ENCODE measurements around the gene BHLHE40. TPM values are rescaled to one million over a fixed set of nuclear protein-coding genes. Genes with fewer than 3 reads are reported as not detected.

Gene BHLHE40
- total and polyA plus RNA-seq, 2 of the 4 experiments (the other 2 are of a cell fraction): 22.8 to 31.8 TPM

DNA sequence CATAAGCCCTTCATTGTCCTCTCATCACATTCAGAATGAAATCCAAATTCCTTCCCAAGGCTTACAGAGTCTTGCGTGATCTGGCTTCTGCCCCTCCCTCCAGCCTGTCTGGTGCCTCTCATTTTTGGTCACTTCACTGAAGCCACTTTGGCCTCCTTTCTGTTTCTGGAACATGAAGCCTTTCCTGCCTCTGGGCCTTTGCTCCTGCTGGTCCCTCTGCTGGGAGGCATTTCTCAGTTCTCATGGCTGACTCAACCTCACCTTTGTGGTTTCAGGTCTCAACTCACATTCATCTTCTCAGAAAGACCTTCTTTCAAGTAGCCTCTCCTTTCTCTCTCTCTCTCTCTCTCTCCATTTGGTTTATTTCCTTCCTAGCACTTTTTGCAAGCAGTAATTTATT, 43.9 kb upstream of the BHLHE40 start:
- no peak overlapping the region for H2AK9ac ChIP-seq (replicated peaks; ENCODE audit: low read depth, low read length, poor library complexity)
- no peak overlapping the region for H3K4ac ChIP-seq (ENCODE audit: low read depth, low read length)
- 88% methylated on average over 1 of the region's 1 CpG; no CpG with 5 or more reads in 1 of the 2 experiments for WGBS, 2 experiments (ENCODE audit: extremely low coverage in 2 of 2, insufficient read length in 1 of 2)
- BruUV-seq (replicated peaks): no TSS peak
- dilution Hi-C loops (cut with HindIII; ENCODE audit: low sequenced_read_pairs, unreplicated experiment): no loop called here
- H3K79me1 ChIP-seq (ENCODE audit: low read depth in 1 of 2, low read length in 2 of 2): no peaks in the 10 kb centered on the region
- ChIA-PET CTCF (interaction anchor here (0.7 kb wide), 1 partner anchor 25 kb away, joined by 3 read pairs; no protein-coding TSS in a partner anchor), POLR2A (ENCODE audit: unreplicated experiment) (no interaction called here)
- H3K36me3 ChIP-seq (ENCODE audit: control insufficient read depth, insufficient read depth, low read length): no peaks in the 10 kb centered on the region
- H3K27me3 ChIP-seq (ENCODE audit: control insufficient read depth, insufficient read depth, low read length): no peaks in the 10 kb centered on the region
- no peak overlapping the region for H3K56ac ChIP-seq (ENCODE audit: extremely low read depth, insufficient read depth, low read length)
- H2BK5ac ChIP-seq (ENCODE audit: low read depth, low read length, poor library complexity, severe bottlenecking): no peak overlapping the region
- no peak overlapping the region for H3K4me2 ChIP-seq (ENCODE audit: low read depth, low read length)
- H3K4me3 ChIP-seq (ENCODE audit: insufficient read depth, low read depth, low read length): no peak overlapping the region
- H2AK5ac ChIP-seq (ENCODE audit: low read depth, low read length): no peak overlapping the region
- H3K14ac ChIP-seq (replicated peaks; ENCODE audit: low read depth, low read length): no peak overlapping the region
- no peaks in the 10 kb centered on the region for H4K20me1 ChIP-seq (ENCODE audit: insufficient read depth, low read length)
- H4K91ac ChIP-seq (ENCODE audit: insufficient read depth, low read depth, low read length): no peak overlapping the region
- H3K23ac ChIP-seq (ENCODE audit: low read depth, low read length): no peak overlapping the region
- ATAC-seq (ENCODE audit: low read depth) (no peak), DNase-seq (no peak)
- no peak overlapping the region for H3K9ac ChIP-seq (ENCODE audit: low read depth, low read length)
- intact Hi-C loops (cut with micrococcal nuclease): no loop called here
- H3K18ac ChIP-seq (ENCODE audit: low read depth, low read length): no peak overlapping the region
- no peak overlapping the region for H2BK120ac ChIP-seq (ENCODE audit: low read depth, low read length)
- H3K4me1 ChIP-seq (ENCODE audit: control insufficient read depth, insufficient read depth, low read length): no peaks in the 10 kb centered on the region
- in situ Hi-C loops (cut with MboI; ENCODE audit: low sequenced_read_pairs): no loop called here
- H2BK15ac ChIP-seq (ENCODE audit: low read depth, low read length): no peak overlapping the region
- H3K9me1 ChIP-seq (ENCODE audit: insufficient read depth, low read length): no peaks in the 10 kb centered on the region
- no peak overlapping the region for H4K5ac ChIP-seq (ENCODE audit: low read depth, low read length)
- H2BK20ac ChIP-seq (ENCODE audit: low read depth, low read length): no peak overlapping the region
- H3K27ac ChIP-seq (ENCODE audit: insufficient read depth, low read length): no peak overlapping the region
- H3K9me3 ChIP-seq (ENCODE audit: control insufficient read depth, insufficient read depth, low read length): no peaks in the 10 kb centered on the region
- no peak overlapping the region for H2AFZ ChIP-seq (replicated peaks; ENCODE audit: low read length, poor library complexity)
- no peak overlapping the region for H4K8ac ChIP-seq (ENCODE audit: low read depth in 2 of 2, low read length in 2 of 2)
- TF ChIP-seq CHD1 (IDR thresholded peaks at IDR 0.05; ENCODE audit: low read depth, low read length): no peak
- no peak for TF ChIP-seq POLR2A (IDR thresholded peaks at IDR 0.05; ENCODE audit: low read depth, low read length)
- TF ChIP-seq MXI1 (IDR thresholded peaks at IDR 0.05; ENCODE audit: borderline replicate concordance, low read depth, low read length): no peak
- TF ChIP-seq RAD21 (IDR thresholded peaks at IDR 0.05; ENCODE audit: low read length): no peak
- TF ChIP-seq, protein P1, sequence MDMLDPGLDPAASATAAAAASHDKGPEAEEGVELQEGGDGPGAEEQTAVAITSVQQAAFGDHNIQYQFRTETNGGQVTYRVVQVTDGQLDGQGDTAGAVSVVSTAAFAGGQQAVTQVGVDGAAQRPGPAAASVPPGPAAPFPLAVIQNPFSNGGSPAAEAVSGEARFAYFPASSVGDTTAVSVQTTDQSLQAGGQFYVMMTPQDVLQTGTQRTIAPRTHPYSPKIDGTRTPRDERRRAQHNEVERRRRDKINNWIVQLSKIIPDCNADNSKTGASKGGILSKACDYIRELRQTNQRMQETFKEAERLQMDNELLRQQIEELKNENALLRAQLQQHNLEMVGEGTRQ (IDR thresholded peaks at IDR 0.05; ENCODE audit: low read depth, low read length): no peak

Measured in IMR-90 (cell line).